Measurements from ENCODE around the gene FBXO31. TPM values are rescaled to one million over a fixed set of nuclear protein-coding genes. Genes with fewer than 3 reads are reported as not detected.
A peak's percentile ranks its signal among the peaks of the same experiment; 100 is the strongest.

FBXO31 gene
- total RNA-seq, 2 donors from 2014 or later: 18.6 to 22.1 TPM

- Histone ChIP-seq H3K36me3 (ENCODE audit: control insufficient read depth, insufficient read depth, low read length) (peaks cover 11% of the 10 kb centered on the region), H3K27ac (ENCODE audit: low read depth, low read length) (no peak overlapping the region), H3K9ac (ENCODE audit: extremely low read depth, low read length, poor library complexity, severe bottlenecking) (no peak overlapping the region), H3K27me3 (ENCODE audit: control insufficient read depth, insufficient read depth, low read length, poor library complexity, severe bottlenecking) (no peaks in the 10 kb centered on the region), H3K4me3 (ENCODE audit: low read length) (no peak overlapping the region), H3K9me3 (ENCODE audit: control insufficient read depth, low read length) (no peaks in the 10 kb centered on the region), H3K4me1 (ENCODE audit: control insufficient read depth, insufficient read depth, low read length) (no peaks in the 10 kb centered on the region)
- Mint-ChIP-seq H3K4me1 (no peaks in the 10 kb centered on the region), H3K36me3 (ENCODE audit: low read depth) (peaks cover 5% of the 10 kb centered on the region), H3K9me3 (no peaks in the 10 kb centered on the region), H3K27ac (no peak overlapping the region), H3K27me3 (ENCODE audit: insufficient read depth) (no peaks in the 10 kb centered on the region), H3K4me3 (no peak overlapping the region)
- TF ChIP-seq CTCF (conservative IDR thresholded peaks at IDR 0.05): no peak
- no peak for DNase-seq
- 91 to 98% methylated on average over 7 to 15 of the region's 15 CpGs for WGBS, 2 experiments (ENCODE audit: insufficient coverage in 1 of 2, insufficient read length in 1 of 2)
Observed at GRCh38 chr16:87325423-87325858, 58.1 kb downstream of the FBXO31 start.

GRCh38 chr16:87324411-87325275, 58.9 kb downstream of the FBXO31 start:
- Mint-ChIP-seq H3K4me3 (no peak overlapping the region), H3K27ac (no peak overlapping the region), H3K4me1 (no peaks in the 10 kb centered on the region), H3K36me3 (ENCODE audit: low read depth) (peaks cover 3% of the 10 kb centered on the region), H3K27me3 (ENCODE audit: insufficient read depth) (no peaks in the 10 kb centered on the region), H3K9me3 (no peaks in the 10 kb centered on the region)
- DNase-seq: peak; percentile 87
- Histone ChIP-seq H3K27me3 (ENCODE audit: control insufficient read depth, insufficient read depth, low read length, poor library complexity, severe bottlenecking) (no peaks in the 10 kb centered on the region), H3K4me1 (ENCODE audit: control insufficient read depth, insufficient read depth, low read length) (no peaks in the 10 kb centered on the region), H3K36me3 (ENCODE audit: control insufficient read depth, insufficient read depth, low read length) (peaks cover 6% of the 10 kb centered on the region), H3K9ac (ENCODE audit: extremely low read depth, low read length, poor library complexity, severe bottlenecking) (no peak overlapping the region), H3K4me3 (ENCODE audit: low read length) (no peak overlapping the region), H3K27ac (ENCODE audit: low read depth, low read length) (no peak overlapping the region), H3K9me3 (ENCODE audit: control insufficient read depth, low read length) (no peaks in the 10 kb centered on the region)
- 70 to 73% methylated on average over 18 to 28 of the region's 28 CpGs for WGBS, 2 experiments (ENCODE audit: insufficient coverage in 1 of 2, insufficient read length in 1 of 2)
- TF ChIP-seq CTCF (conservative IDR thresholded peaks at IDR 0.05): peak; percentile 91

GRCh38 chr16:87323727-87324410, 59.7 kb downstream of the FBXO31 start:
- H3K4me1 ChIP-seq (ENCODE audit: control insufficient read depth, insufficient read depth, low read length): no peaks in the 10 kb centered on the region
- no peak for DNase-seq
- H3K9ac ChIP-seq (ENCODE audit: extremely low read depth, low read length, poor library complexity, severe bottlenecking): no peak overlapping the region
- no peak for TF ChIP-seq CTCF (conservative IDR thresholded peaks at IDR 0.05)
- H3K4me3 ChIP-seq (ENCODE audit: low read length): no peak overlapping the region
- no peaks in the 10 kb centered on the region for H3K9me3 ChIP-seq (ENCODE audit: control insufficient read depth, low read length)
- Mint-ChIP-seq H3K9me3 (no peaks in the 10 kb centered on the region), H3K4me3 (no peak overlapping the region), H3K27me3 (ENCODE audit: insufficient read depth) (no peaks in the 10 kb centered on the region), H3K27ac (no peak overlapping the region), H3K36me3 (ENCODE audit: low read depth) (no peaks in the 10 kb centered on the region), H3K4me1 (no peaks in the 10 kb centered on the region)
- no peaks in the 10 kb centered on the region for H3K36me3 ChIP-seq (ENCODE audit: control insufficient read depth, insufficient read depth, low read length)
- 94 to 95% methylated on average over 20 to 21 of the region's 21 CpGs for WGBS, 2 experiments (ENCODE audit: insufficient coverage in 1 of 2, insufficient read length in 1 of 2)
- no peaks in the 10 kb centered on the region for H3K27me3 ChIP-seq (ENCODE audit: control insufficient read depth, insufficient read depth, low read length, poor library complexity, severe bottlenecking)
- H3K27ac ChIP-seq (ENCODE audit: low read depth, low read length): no peak overlapping the region

Data from endodermal cell (in vitro differentiated cells).